NCI-H1105 treated with DMSO at 0.1 percent for 48 hours (cell line): ENCODE measurements around the gene ZMIZ1.

Experiments
- DNase-seq: peaks from one replicate; lab custom pipeline; 2025; lab: John Stamatoyannopoulos, UW

ZMIZ1 gene

DNA sequence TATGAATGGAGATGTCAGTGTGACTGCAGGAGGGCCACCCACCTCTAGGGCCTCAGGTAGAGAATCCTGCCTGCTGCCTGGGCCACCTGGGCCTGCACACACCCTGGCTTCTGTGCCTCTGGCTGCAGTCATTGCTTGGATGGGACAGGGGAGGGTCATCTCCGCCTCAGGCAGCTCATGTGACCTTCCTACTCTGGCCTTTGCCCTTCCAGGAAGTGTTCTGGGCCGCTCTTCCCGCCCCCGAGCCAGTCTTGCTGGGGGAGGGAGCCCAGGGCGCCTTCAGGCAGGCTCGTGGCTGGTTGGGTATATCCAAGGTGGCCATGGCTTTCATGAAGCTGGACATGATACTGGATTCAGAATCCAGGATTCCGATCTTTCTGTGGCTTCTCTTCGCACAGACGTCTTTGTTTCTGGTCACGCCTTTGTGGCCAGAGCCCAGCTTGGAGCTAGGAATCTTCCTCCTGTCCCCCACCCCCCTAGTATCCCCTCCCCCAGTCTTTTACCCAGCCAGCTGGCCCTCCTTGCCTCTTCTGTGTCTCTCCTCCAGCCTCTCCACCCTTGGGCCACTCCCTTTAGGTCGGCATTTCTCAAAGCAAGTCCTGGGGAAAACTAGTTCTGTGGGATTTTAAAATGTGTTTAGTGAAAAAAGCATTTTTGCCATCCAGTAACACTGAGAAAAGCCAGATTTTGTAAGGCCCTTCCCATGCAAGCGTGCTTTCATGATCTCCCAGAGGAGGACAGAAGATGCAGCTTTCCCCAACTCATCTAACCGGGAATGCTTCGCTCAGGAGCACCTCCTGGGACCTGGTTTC is 119.6 kb downstream of the ZMIZ1 start:
- DNase-seq: no peak

DNA sequence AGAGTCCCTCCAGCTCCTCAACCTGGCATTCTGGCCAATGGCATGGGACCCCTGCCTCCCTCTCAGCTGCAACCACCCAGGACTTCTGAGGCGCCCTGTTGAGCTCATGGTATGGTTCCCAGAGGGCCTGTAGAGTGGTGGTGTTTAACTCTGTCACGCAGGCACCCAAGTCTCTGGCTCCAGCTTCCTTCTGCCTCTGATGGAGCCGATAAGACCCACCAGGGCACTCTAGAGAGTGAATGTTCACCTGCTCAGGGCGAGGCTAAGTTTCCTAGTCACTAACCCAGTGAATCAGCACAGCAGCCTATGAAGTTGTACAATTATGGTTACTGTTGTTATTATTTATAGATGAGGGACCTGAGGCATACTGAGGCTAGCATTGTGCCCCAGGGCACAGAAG is 120.4 kb downstream of the ZMIZ1 start:
- no peak for DNase-seq

DNA sequence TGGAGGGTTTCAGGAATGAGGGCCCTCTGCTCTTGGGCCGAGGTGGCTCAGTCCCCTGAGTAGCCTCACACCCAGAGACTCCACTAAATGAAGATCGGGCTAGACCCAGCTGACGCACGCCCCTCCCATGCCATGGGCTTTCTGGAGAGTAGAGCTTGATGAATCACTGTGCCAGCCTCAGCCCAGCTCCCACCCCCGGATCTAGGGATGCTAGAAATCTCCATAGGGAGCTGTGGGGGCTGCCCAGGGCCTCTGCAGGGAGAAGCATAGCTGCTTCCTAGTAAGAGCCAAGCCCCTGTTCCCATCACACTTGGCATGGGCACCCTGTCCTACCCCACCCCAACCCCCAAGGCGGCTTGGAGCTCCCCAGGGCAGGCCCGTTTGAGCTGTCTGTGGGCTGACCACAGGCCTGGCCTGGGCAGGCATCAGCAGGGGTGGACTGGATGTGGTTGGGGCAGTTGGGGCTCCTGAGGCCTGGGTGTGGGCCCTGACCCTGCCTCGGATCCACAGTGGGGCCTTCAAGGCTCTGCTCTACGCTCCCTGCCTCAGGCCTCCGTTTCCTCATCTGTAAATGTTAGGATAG is 121.2 kb downstream of the ZMIZ1 start:
- no peak for DNase-seq

DNA sequence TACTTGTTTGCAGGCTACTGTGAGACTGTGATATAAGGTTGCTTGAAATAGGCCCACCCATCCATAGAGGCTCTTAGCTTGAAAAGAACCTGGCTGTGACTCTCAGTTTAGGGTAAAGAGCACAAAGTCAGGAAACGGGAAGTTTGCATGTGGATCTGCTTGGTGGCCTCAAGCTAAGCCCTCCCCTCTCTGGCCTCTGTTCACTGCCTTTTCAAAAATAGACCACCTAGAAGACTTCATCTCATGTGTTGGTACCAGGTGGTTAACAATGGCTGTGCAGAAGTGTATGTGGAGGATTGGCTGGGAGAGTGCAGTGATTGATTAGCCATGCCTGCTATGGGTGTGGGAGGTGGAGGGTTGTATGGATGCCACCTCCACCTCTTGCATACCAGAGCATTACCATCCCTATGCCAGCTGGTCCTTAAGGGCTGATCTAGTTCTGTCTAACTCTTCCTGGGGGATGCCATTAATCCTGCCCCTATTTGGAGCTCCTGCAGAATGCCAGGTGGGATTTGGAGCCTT is 122.0 kb downstream of the ZMIZ1 start:
- no peak for DNase-seq

DNA sequence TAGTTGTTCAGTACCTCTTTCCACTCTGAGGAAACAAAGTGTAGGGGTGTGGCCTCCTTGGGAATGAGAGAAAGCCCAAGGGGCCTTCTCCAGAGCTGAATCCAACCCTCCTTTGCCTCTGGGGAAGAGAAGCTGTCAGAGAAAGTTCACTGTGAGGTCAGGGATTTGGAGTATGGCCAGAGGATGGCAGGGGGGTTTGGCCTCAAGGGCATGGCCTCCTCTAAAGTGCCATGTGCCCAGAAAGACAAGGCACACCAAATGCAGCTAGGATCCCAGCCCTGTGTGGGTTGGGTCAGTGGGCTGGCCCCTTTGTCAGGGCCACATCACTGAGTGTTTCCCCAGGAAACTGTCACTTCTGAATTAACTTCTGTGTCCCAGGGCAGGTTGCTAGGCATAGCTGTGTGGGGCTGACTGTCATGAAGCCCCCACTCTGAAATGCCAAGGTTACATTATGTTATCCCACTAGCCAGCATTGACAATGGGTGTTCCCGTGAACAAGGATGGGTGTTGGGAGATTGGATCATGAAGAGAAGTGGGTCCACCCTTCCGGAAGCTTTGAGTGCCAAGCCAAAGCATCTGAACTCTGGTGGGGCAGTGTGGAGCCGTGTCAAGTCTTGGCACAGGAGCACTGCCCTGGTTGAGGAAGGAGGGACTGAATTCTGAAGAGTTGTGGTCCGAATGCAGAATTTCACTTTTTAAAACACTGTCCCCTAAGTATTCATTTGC is 123.3 kb downstream of the ZMIZ1 start:
- no peak for DNase-seq

DNA sequence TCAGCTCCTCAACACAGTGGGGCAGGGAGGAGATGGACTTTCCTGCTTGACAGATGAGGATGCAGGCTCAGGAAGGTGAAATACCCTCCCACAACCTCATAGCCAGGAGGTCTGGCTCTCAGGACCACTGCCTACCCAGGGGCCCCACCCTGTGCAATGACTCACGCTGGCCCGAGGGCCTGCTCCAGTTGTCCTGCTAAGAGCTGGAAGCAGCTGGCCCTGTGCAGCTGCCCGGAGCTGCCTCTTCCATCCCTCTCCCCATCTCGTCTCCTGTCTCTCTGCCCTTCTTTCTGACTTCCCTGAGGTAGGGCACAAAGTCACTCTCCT is 123.9 kb downstream of the ZMIZ1 start:
- no peak for DNase-seq

DNA sequence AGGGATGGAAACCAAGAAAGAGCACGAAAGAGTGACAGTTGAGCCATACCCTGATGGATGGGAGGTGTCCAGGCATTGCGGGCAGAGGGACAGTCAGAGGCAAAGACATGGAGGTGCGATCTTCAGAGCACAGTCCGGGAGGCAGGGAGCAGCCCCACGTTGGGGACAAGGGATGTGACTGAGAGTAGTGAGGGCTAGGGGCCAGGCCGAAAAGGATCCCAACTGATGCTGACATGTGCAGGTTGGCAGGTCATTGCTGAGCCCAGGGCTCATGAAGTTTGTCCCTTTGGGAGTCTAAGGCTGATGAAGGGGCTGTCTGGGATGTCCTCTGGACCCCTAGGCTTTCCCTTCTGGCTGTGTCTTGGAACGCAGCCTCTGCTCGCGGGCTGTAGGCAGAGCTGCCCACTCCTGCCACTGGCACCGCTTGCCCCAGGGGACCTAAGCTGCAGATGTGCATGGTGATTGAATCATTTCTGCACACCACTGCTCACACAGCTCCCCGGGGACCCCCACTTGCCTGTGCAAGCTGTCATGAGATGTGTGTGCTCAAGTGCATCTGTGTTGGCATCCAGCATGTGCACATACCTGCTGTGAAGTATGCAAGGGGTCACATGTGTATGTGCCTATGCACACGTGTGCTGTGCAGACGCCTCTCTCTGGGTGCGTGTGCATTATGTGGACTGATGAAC is 125.1 kb downstream of the ZMIZ1 start:
- no peak for DNase-seq

DNA sequence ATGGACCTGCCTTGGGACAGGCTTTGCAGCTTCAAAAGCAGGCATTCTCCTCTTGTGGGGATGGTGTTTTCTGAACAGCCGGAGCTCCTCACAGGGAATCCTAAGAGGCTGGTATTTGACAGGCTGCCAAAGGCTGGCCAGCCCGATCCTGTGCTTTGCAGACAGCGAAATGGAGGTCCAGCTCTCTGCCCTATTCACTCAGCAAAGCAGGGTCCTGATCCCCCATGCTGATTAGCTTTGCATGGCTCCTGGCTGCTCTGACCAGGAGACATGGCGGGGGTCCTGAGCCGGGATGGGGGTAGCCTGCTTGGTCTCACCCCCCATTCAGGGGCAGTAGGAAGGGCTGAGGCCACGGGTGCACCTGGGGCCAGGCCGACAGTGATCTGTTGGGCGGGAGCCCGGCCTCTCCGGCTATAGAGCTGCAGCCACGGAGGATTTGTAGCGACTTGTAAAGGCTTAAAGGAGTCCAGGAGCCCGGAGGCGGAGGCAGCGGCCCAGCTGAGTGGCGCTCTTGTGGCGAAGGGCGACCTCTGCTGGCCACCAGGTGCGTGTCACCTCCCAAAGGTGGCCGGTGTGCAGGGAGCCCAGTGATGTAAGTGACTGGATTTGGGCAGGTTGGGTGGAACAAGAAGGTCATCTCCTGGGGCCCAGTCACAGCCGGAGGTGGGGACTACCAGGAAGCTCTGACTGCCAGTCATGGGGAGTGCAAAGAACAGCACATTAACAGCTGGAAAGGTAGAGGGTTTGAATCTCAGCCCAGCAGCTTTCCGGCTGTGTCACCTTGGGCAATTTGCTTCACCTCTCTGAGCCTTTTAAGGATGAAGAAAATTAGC is 126.5 kb downstream of the ZMIZ1 start:
- DNase-seq: peak; percentile 59

DNA sequence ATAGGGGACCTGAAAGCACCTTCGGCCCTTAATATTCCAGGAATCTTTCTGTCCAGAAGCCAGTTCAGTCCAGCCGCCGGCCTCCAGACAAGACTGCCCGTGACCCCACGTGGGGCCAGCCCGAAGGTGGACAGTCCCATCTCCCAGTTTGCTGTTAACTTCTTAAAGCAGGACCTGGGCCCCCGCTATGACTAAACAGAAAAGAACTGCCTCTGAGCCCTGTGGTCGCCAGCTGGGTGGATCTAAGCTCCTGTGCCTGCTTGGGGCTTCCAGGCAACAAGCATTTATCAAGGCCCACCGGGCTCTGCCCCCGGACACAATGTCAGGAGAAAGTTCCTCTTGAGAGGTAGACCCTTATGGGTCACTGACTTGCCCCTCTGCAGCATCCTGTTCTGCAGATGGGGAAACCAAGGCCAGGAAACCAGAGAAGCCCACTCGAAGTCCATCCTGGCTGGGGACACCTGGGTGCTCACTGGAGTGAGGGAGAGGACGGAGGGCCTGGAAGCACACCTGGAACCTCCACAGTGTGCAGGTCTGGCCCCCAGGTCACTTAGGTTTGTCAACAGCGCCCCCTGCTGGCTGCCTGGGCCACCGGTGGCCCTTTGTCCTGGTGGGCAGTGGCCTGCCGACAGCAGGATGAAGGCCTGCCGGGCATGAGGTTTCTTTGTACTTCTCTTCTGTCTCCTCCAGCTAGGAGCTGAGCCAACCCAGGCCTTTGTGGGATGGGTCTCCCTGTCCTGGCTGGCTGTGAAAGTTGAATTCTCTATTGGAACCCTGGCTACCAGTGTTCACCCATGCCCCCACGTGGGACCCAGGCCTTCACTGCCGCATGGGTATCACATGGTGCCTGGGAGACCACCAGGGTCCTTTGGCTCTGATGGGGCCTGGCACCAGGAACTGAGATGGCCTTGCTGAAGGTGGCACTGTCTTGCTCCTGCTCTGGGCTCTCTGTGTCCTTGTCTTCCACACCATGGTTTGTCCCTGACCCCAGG is 128.0 kb downstream of the ZMIZ1 start:
- DNase-seq: peak; percentile 43

DNA sequence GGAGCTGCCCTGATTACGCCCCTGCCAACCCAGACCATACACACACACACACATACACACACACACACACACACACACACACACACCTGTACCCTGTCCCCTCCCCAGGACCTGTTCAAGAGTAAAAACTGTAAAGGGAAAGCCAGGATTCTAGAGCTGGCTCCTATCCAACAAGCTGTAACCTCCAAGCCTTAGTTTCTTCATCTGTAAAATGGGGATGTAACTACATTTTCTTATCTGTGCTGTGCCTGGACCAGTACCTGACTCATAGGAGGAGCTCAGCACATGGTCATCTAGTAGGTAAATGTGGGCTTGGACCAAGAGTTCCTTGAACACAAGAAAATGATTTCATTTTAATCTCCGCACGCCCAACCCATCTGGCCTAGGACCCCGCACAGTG is 128.8 kb downstream of the ZMIZ1 start:
- no peak for DNase-seq

DNA sequence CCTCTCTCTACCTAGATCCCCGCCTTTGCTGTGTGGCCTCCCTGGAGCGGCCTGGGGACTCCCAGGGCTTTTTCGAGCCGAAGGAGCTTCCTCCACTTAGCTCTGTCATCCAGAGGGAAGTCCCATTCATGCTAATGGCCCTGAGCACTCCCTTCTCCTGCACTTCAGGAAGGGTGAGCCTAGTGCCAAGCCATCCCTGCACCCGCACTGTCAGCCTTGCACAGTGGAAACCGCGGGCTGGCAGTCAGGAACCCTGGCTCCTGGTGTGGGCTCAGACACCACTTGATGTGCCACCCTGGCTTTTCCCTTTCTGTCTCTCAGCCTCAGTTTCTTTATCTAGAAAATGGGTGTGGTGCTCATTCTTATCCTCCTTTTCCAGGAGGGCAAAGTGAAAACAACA is 131.6 kb downstream of the ZMIZ1 start:
- no peak for DNase-seq

DNA sequence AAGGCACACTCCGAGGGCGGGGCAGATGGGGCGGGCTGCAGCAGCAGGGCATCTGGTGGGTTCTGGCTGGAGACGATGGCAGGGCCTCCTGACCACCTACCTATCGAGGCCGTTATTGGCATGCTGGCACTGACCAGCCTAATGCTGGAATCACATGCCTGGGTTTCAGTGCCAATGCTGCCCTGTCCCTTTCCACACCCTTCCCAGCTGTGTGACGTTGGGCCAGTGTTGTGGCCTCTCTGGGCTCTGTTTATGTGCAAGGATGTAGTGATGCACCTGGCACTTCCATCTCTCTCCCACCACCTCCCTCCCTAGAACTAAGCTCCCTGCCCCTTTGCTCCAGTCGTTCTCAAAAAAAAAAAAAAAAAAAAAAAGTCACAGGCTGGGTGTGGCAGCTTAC is 132.9 kb downstream of the ZMIZ1 start:
- no peak for DNase-seq

DNA sequence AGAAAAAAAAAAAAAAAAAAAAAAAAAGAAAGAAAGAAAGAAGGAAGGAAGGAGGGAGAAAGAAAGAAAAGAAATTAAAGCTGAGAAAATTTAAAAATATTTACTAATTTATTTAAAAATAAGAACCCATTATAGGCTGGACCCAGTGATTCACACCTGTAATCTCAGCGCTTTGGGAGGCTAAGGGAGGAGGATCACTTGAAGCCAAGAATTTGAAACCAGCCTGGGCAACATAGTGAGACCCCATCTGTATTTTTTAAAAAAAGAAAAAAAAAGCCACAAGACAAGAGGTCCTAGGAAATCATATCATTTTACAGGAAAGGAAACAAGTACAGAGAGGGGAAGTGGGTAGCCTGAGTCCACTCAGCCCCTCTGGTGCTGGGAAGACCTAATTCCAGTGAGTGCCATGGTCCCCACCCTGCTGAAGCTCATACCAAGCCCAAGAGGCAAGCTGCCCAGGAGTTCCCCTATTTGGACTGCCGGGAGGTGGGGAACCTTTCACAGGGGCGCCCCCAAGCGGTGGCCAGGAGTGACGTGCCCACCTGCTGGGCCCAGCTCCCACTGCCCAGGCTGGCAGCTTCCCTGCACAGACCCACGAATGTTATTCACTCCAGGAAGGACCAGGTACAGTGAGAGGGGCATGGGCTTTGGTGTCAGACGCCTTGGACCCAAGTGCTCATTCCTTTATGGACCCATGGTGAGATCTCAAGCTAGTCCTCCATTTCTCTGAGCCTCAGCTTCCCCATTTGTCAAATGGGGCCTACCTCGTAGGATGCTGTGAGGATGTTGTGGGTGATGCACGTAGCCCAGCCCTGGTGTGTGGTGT is 133.6 kb downstream of the ZMIZ1 start:
- no peak for DNase-seq

DNA sequence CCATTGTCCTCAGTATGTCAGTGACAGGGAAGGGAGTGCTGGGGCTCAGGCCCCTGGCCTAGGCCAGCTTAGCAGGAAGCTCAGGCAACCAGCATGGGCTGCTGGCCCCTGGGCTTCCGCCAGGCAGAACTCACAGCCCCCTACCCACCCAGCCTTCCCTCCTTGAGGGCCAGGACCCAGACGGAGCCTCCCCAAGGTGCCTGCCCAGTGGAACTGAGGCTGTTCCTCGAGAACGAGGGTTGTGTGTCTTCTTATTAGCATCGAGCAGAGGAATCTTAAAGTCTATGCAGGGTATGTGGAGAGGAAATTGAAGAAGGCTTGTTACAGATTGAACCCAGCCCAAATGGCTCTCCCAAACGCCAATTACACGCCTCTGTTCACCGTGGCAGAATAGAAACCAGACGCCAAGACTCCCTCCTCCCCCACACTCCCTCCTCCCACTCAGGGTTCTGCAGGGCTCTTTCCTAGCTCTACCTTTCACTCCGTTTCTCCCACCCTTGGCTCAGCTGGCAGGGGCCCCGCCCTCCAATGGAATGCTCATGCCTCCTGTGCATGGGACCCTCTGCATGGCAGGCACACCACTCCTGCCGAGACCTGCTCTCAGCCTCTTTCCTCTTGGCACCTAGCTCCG is 134.4 kb downstream of the ZMIZ1 start:
- DNase-seq: no peak

DNA sequence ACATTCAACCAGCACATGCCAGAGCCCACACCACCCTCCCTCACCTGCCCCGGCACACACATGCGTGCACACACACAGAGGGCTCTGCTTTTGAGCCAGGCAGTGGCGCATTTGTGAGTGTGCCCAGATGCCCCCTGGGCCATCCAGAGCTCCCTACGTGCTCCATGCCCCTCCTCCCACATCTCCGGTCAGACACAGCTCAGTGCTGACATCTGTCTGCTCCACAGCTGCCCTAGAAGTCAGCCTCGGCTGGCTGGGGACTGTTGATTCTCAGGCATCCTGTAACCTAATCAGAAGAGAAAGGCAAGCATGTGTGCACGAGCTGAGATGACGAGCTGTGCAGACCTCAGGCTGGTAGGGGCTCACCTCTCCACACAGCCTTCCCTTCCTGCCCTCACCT is 135.1 kb downstream of the ZMIZ1 start:
- DNase-seq: no peak

DNA sequence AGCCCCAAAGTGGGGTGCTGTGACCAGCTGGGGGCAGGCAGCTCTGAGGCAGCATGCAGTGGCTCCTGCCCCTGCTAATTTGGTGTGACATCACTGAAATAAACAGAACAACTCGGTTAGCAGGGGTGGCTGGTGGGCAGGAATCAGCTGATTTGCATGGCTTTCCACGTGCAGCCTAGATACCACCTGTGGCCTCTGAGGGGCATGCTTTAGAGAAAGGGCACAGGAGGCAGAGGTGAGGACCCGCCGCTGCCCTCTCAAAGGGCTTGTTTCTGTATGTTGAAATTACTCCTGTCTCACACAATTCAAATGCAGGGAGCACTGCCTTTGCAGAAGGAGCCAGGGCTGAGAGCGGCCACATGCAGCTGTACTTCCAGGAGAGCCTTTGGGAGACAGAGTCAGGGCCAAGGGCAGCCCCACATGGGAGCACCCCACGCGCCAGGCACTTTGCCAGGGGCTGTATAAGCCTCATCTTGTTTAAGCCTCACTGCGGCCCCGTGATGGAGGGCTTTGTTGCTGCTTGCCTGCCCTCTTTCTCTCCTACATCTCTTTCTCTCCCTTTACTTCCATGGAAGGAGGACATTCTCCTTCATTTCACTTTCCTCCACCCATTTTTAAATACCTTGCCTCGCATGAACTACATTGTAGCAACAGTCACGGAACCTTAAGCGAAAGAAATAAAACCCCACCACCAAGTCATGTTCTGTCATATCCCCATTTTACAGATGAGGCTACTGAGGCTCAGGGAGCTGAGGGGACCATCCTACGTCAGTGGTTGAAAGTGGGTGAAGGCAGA is 137.7 kb downstream of the ZMIZ1 start:
- DNase-seq: no peak

DNA sequence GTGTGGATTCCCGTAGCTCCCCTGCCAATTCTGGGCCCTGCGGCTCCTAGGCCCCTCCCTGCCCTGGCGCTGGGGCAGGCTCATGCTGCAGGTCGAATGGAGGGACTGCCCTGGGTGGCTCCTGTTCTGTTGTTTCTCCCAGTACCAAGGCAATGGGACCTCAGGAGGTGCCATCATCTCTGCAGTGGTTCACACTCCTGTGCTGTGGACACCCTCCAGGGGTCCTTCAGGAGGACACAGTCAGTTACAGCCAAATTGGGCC is 138.3 kb downstream of the ZMIZ1 start:
- DNase-seq: no peak

DNA sequence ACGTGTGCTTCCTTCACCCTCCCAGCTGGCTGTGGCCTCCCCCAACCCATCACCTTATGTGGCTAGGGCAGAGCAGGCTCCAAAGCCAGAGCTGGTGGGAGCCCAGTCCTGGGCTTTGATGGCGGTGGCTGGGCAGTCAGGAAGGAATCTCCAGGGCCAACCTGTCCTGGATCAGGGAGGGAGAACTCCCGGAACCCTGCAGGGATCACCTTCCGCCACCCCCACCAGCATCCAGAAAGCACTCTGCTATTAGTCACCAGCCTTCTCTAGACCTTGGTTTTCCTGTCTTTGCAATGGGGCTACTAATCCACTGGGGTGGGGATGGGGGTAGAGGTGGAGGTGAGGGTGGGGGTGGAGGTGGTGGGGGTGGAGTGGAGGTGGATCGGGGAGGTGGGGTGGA is 139.0 kb downstream of the ZMIZ1 start:
- no peak for DNase-seq
